ENCODE results near the gene YPEL2. TPM values are rescaled to one million over a fixed set of nuclear protein-coding genes. Genes with fewer than 3 reads are reported as not detected.

Gene YPEL2
- total RNA-seq, 2 experiments from 2014 or later: 4.3 to 4.4 TPM

GRCh38 chr17:59332749-59333377 lies 1.4 kb downstream of the YPEL2 start:
- H3K4me3 Mint-ChIP-seq: peak overlapping the region; percentile 87
- peaks cover 60% of the 10 kb centered on the region for H3K4me1 Mint-ChIP-seq (ENCODE audit: low read depth)

GRCh38 chr17:59333836-59334235 lies 2.4 kb downstream of the YPEL2 start:
- H3K36me3 Mint-ChIP-seq (ENCODE audit: low read depth): no peaks in the 10 kb centered on the region

More at GRCh38 chr17:59332749-59333377, 1.4 kb downstream of the YPEL2 start:
- no peaks in the 10 kb centered on the region for H3K27me3 Mint-ChIP-seq (ENCODE audit: low read depth)
- CTCF ChIA-PET: interaction anchor here (0.6 to 1.6 kb wide), 7 partner anchors 21 to 114 kb away, joined by 3 to 7 read pairs (median 3); no protein-coding TSS in a partner anchor
- no peaks in the 10 kb centered on the region for H3K36me3 Mint-ChIP-seq (ENCODE audit: low read depth)
- DNase-seq: peak; percentile 26
- intact Hi-C loops (cut with micrococcal nuclease): loop anchor here (1.0 kb wide), 1 partner anchor 9 kb away; no protein-coding TSS in a partner anchor
- H3K27ac Mint-ChIP-seq: peak overlapping the region; percentile 67
- no peaks in the 10 kb centered on the region for H3K9me3 Mint-ChIP-seq

GRCh38 chr17:59335685-59336084 lies 4.2 kb downstream of the YPEL2 start:
- H3K4me3 Mint-ChIP-seq: no peak overlapping the region
- CTCF ChIA-PET: interaction anchor here (0.5 to 2.1 kb wide), 4 partner anchors 11 to 527 kb away, joined by 3 to 6 read pairs (median 4); no protein-coding TSS in a partner anchor
- no peaks in the 10 kb centered on the region for H3K27me3 Mint-ChIP-seq (ENCODE audit: low read depth)
- H3K27ac Mint-ChIP-seq: no peak overlapping the region
- no peaks in the 10 kb centered on the region for H3K36me3 Mint-ChIP-seq (ENCODE audit: low read depth)
- no peak for DNase-seq
- no peaks in the 10 kb centered on the region for H3K9me3 Mint-ChIP-seq
- peaks cover 39% of the 10 kb centered on the region for H3K4me1 Mint-ChIP-seq (ENCODE audit: low read depth)
- intact Hi-C loops (cut with micrococcal nuclease): no loop called here

More at GRCh38 chr17:59333836-59334235, 2.4 kb downstream of the YPEL2 start:
- CTCF ChIA-PET: interaction anchor here (0.9 to 1.6 kb wide), 2 partner anchors 40 to 108 kb away, joined by 3 to 6 read pairs; no protein-coding TSS in a partner anchor
- no peak for DNase-seq
- H3K9me3 Mint-ChIP-seq: no peaks in the 10 kb centered on the region
- no peaks in the 10 kb centered on the region for H3K27me3 Mint-ChIP-seq (ENCODE audit: low read depth)
- no peak overlapping the region for H3K4me3 Mint-ChIP-seq
- H3K27ac Mint-ChIP-seq: no peak overlapping the region
- intact Hi-C loops (cut with micrococcal nuclease): no loop called here
- peaks cover 53% of the 10 kb centered on the region for H3K4me1 Mint-ChIP-seq (ENCODE audit: low read depth)

GRCh38 chr17:59337741-59338299 lies 6.4 kb downstream of the YPEL2 start:
- CTCF ChIA-PET: interaction anchor here (0.6 to 0.7 kb wide), 3 partner anchors 18 to 104 kb away, joined by 3 to 4 read pairs (median 4); no protein-coding TSS in a partner anchor
- intact Hi-C loops (cut with micrococcal nuclease): no loop called here
- no peaks in the 10 kb centered on the region for H3K27me3 Mint-ChIP-seq (ENCODE audit: low read depth)

GRCh38 chr17:59338498-59338897 lies 7.0 kb downstream of the YPEL2 start:
- H3K36me3 Mint-ChIP-seq (ENCODE audit: low read depth): no peaks in the 10 kb centered on the region
- intact Hi-C loops (cut with micrococcal nuclease): no loop called here
- CTCF ChIA-PET: interaction anchor here (0.6 kb wide), 1 partner anchor 28 kb away, joined by 4 read pairs; no protein-coding TSS in a partner anchor
- no peaks in the 10 kb centered on the region for H3K9me3 Mint-ChIP-seq
- no peak overlapping the region for H3K27ac Mint-ChIP-seq
- DNase-seq: no peak
- no peaks in the 10 kb centered on the region for H3K27me3 Mint-ChIP-seq (ENCODE audit: low read depth)
- H3K4me1 Mint-ChIP-seq (ENCODE audit: low read depth): peaks cover 51% of the 10 kb centered on the region
- H3K4me3 Mint-ChIP-seq: no peak overlapping the region

More at GRCh38 chr17:59337741-59338299, 6.4 kb downstream of the YPEL2 start:
- H3K4me1 Mint-ChIP-seq (ENCODE audit: low read depth): peaks cover 51% of the 10 kb centered on the region
- H3K36me3 Mint-ChIP-seq (ENCODE audit: low read depth): no peaks in the 10 kb centered on the region
- no peak overlapping the region for H3K27ac Mint-ChIP-seq
- H3K4me3 Mint-ChIP-seq: no peak overlapping the region
- H3K9me3 Mint-ChIP-seq: no peaks in the 10 kb centered on the region
- no peak for DNase-seq

GRCh38 chr17:59341922-59342321 lies 10.5 kb downstream of the YPEL2 start:
- intact Hi-C loops (cut with micrococcal nuclease): loop anchor here (1.0 kb wide), 2 partner anchors 10 to 20 kb away; no protein-coding TSS in a partner anchor
- no peak for DNase-seq
- CTCF ChIA-PET: interaction anchor here (2.3 to 2.7 kb wide), 2 partner anchors 12 to 85 kb away, joined by 8 to 14 read pairs; no protein-coding TSS in a partner anchor
- Mint-ChIP-seq H3K27ac (no peak overlapping the region), H3K4me1 (ENCODE audit: low read depth) (peaks cover 41% of the 10 kb centered on the region), H3K9me3 (no peaks in the 10 kb centered on the region), H3K36me3 (ENCODE audit: low read depth) (no peaks in the 10 kb centered on the region), H3K27me3 (ENCODE audit: low read depth) (no peaks in the 10 kb centered on the region), H3K4me3 (no peak overlapping the region)

- Mint-ChIP-seq H3K4me1 (ENCODE audit: low read depth) (peaks cover 40% of the 10 kb centered on the region), H3K9me3 (no peaks in the 10 kb centered on the region), H3K27me3 (ENCODE audit: low read depth) (no peaks in the 10 kb centered on the region), H3K36me3 (ENCODE audit: low read depth) (no peaks in the 10 kb centered on the region), H3K27ac (peak overlapping the region; percentile 28), H3K4me3 (no peak overlapping the region)
- intact Hi-C loops (cut with micrococcal nuclease): loop anchor here (1.0 kb wide), 2 partner anchors 10 to 20 kb away; no protein-coding TSS in a partner anchor
- DNase-seq: peak; percentile 55
- CTCF ChIA-PET: interaction anchor here (0.6 to 2.7 kb wide), 3 partner anchors 13 to 85 kb away, joined by 3 to 14 read pairs (median 8); no protein-coding TSS in a partner anchor
Observed at GRCh38 chr17:59342681-59343131, 11.3 kb downstream of the YPEL2 start.

GRCh38 chr17:59345476-59345875 lies 14.0 kb downstream of the YPEL2 start:
- CTCF ChIA-PET: interaction anchor here (1.3 to 1.8 kb wide), 2 partner anchors 16 to 82 kb away, joined by 3 to 6 read pairs; no protein-coding TSS in a partner anchor
- H3K36me3 Mint-ChIP-seq (ENCODE audit: low read depth): no peaks in the 10 kb centered on the region
- H3K9me3 Mint-ChIP-seq: no peaks in the 10 kb centered on the region
- H3K4me3 Mint-ChIP-seq: no peak overlapping the region
- DNase-seq: no peak
- H3K4me1 Mint-ChIP-seq (ENCODE audit: low read depth): peaks cover 40% of the 10 kb centered on the region
- intact Hi-C loops (cut with micrococcal nuclease): no loop called here
- no peaks in the 10 kb centered on the region for H3K27me3 Mint-ChIP-seq (ENCODE audit: low read depth)
- H3K27ac Mint-ChIP-seq: no peak overlapping the region

GRCh38 chr17:59346341-59346740 lies 14.9 kb downstream of the YPEL2 start:
- no peak for DNase-seq
- intact Hi-C loops (cut with micrococcal nuclease): no loop called here
- H3K4me1 Mint-ChIP-seq (ENCODE audit: low read depth): peaks cover 40% of the 10 kb centered on the region
- CTCF ChIA-PET: interaction anchor here (1.2 kb wide), 2 partner anchors 10 to 30 kb away, joined by 5 read pairs; no protein-coding TSS in a partner anchor
- H3K36me3 Mint-ChIP-seq (ENCODE audit: low read depth): no peaks in the 10 kb centered on the region
- no peaks in the 10 kb centered on the region for H3K27me3 Mint-ChIP-seq (ENCODE audit: low read depth)
- H3K4me3 Mint-ChIP-seq: no peak overlapping the region
- H3K27ac Mint-ChIP-seq: no peak overlapping the region
- H3K9me3 Mint-ChIP-seq: no peaks in the 10 kb centered on the region

- intact Hi-C loops (cut with micrococcal nuclease): no loop called here
- Mint-ChIP-seq H3K9me3 (no peaks in the 10 kb centered on the region), H3K4me1 (ENCODE audit: low read depth) (peaks cover 39% of the 10 kb centered on the region), H3K36me3 (ENCODE audit: low read depth) (no peaks in the 10 kb centered on the region), H3K27me3 (ENCODE audit: low read depth) (no peaks in the 10 kb centered on the region), H3K4me3 (no peak overlapping the region), H3K27ac (no peak overlapping the region)
- no peak for DNase-seq
- CTCF ChIA-PET: interaction anchor here (1.2 kb wide), 2 partner anchors 11 to 31 kb away, joined by 5 read pairs; no protein-coding TSS in a partner anchor
Observed at GRCh38 chr17:59346876-59347407, 15.5 kb downstream of the YPEL2 start.

GRCh38 chr17:59347975-59348391 lies 16.5 kb downstream of the YPEL2 start:
- Mint-ChIP-seq H3K4me3 (no peak overlapping the region), H3K27me3 (ENCODE audit: low read depth) (no peaks in the 10 kb centered on the region), H3K36me3 (ENCODE audit: low read depth) (no peaks in the 10 kb centered on the region), H3K4me1 (ENCODE audit: low read depth) (peaks cover 37% of the 10 kb centered on the region), H3K27ac (no peak overlapping the region), H3K9me3 (no peaks in the 10 kb centered on the region)
- CTCF ChIA-PET: no interaction called here
- intact Hi-C loops (cut with micrococcal nuclease): no loop called here
- DNase-seq: no peak

- Mint-ChIP-seq H3K4me3 (no peak overlapping the region), H3K27me3 (ENCODE audit: low read depth) (no peaks in the 10 kb centered on the region), H3K4me1 (ENCODE audit: low read depth) (peaks cover 35% of the 10 kb centered on the region), H3K27ac (no peak overlapping the region), H3K9me3 (no peaks in the 10 kb centered on the region), H3K36me3 (ENCODE audit: low read depth) (peaks cover 3% of the 10 kb centered on the region)
- CTCF ChIA-PET: interaction anchor here (0.7 kb wide), 1 partner anchor 249 kb away, joined by 3 read pairs; no protein-coding TSS in a partner anchor
- DNase-seq: no peak
- intact Hi-C loops (cut with micrococcal nuclease): no loop called here
Observed at GRCh38 chr17:59349178-59349577, 17.7 kb downstream of the YPEL2 start.

Measured in activated naive CD4-positive, alpha-beta T cell treated with anti-CD3 and anti-CD28 coated beads for 36 hours (primary cell).